ENCODE results near the gene CDC14B. TPM values are rescaled to one million over a fixed set of nuclear protein-coding genes. Genes with fewer than 3 reads are reported as not detected.

CDC14B gene
- total and polyA plus RNA-seq, 2 of the 4 experiments (the other 2 are of a cell fraction) = 9.7 to 26.3 TPM

- Histone ChIP-seq H4K8ac (ENCODE audit: low read depth in 2 of 2, low read length in 2 of 2) (no peak overlapping the region), H3K4me2 (ENCODE audit: low read depth, low read length) (no peak overlapping the region), H3K27me3 (ENCODE audit: control insufficient read depth, insufficient read depth, low read length) (no peaks in the 10 kb centered on the region), H4K20me1 (ENCODE audit: insufficient read depth, low read length) (0 out of 2 replicates have a peak, but pooled peaks cover 5% of the 10 kb centered on the region), H3K36me3 (ENCODE audit: control insufficient read depth, insufficient read depth, low read length) (no peaks in the 10 kb centered on the region), H2BK15ac (ENCODE audit: low read depth, low read length) (no peak overlapping the region), H2BK5ac (ENCODE audit: low read depth, low read length, poor library complexity, severe bottlenecking) (no peak overlapping the region), H3K18ac (ENCODE audit: low read depth, low read length) (no peak overlapping the region), H2AK5ac (ENCODE audit: low read depth, low read length) (no peak overlapping the region), H3K9ac (ENCODE audit: low read depth, low read length) (no peak overlapping the region), H4K5ac (ENCODE audit: low read depth, low read length) (no peak overlapping the region), H3K27ac (ENCODE audit: insufficient read depth, low read length) (no peak overlapping the region), H3K14ac (replicated peaks; ENCODE audit: low read depth, low read length) (no peak overlapping the region), H4K91ac (ENCODE audit: insufficient read depth, low read depth, low read length) (no peak overlapping the region), H2AFZ (replicated peaks; ENCODE audit: low read length, poor library complexity) (no peak overlapping the region), H3K56ac (ENCODE audit: extremely low read depth, insufficient read depth, low read length) (no peak overlapping the region), H2BK20ac (ENCODE audit: low read depth, low read length) (no peak overlapping the region), H2BK120ac (ENCODE audit: low read depth, low read length) (no peak overlapping the region), H2AK9ac (replicated peaks; ENCODE audit: low read depth, low read length, poor library complexity) (no peak overlapping the region), H3K4ac (ENCODE audit: low read depth, low read length) (no peak overlapping the region), H3K9me1 (ENCODE audit: insufficient read depth, low read length) (peaks cover 6% of the 10 kb centered on the region; the same call in 1 of the 2 replicates), H3K23ac (ENCODE audit: low read depth, low read length) (no peak overlapping the region), H3K9me3 (ENCODE audit: control insufficient read depth, insufficient read depth, low read length) (no peaks in the 10 kb centered on the region), H3K4me3 (ENCODE audit: insufficient read depth, low read depth, low read length) (no peak overlapping the region), H3K79me1 (ENCODE audit: low read depth in 1 of 2, low read length in 2 of 2) (peaks cover 12 to 65% of the 10 kb centered on the region in 2 experiments), H3K4me1 (ENCODE audit: control insufficient read depth, insufficient read depth, low read length) (peaks cover 3% of the 10 kb centered on the region)
- no peak for DNase-seq
- intact Hi-C loops (cut with micrococcal nuclease) (no loop called here), in situ Hi-C loops (cut with MboI; ENCODE audit: low sequenced_read_pairs) (no loop called here), dilution Hi-C loops (cut with HindIII; ENCODE audit: low sequenced_read_pairs, unreplicated experiment) (no loop called here)
- TF ChIP-seq RCOR1 (IDR thresholded peaks at IDR 0.05; ENCODE audit: insufficient replicate concordance, low read length) = no peak
- TF ChIP-seq, protein P1, sequence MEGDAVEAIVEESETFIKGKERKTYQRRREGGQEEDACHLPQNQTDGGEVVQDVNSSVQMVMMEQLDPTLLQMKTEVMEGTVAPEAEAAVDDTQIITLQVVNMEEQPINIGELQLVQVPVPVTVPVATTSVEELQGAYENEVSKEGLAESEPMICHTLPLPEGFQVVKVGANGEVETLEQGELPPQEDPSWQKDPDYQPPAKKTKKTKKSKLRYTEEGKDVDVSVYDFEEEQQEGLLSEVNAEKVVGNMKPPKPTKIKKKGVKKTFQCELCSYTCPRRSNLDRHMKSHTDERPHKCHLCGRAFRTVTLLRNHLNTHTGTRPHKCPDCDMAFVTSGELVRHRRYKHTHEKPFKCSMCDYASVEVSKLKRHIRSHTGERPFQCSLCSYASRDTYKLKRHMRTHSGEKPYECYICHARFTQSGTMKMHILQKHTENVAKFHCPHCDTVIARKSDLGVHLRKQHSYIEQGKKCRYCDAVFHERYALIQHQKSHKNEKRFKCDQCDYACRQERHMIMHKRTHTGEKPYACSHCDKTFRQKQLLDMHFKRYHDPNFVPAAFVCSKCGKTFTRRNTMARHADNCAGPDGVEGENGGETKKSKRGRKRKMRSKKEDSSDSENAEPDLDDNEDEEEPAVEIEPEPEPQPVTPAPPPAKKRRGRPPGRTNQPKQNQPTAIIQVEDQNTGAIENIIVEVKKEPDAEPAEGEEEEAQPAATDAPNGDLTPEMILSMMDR (conservative IDR thresholded peaks at IDR 0.05; ENCODE audit: low read depth, low read length) = no peak
- TF ChIP-seq CEBPB (IDR thresholded peaks at IDR 0.05; ENCODE audit: low read depth, low read length) = no peak
- no peak for TF ChIP-seq RAD21 (IDR thresholded peaks at IDR 0.05; ENCODE audit: low read length)
- TF ChIP-seq BHLHE40 (IDR thresholded peaks at IDR 0.05; ENCODE audit: low read depth, low read length) = no peak
- TF ChIP-seq MXI1 (IDR thresholded peaks at IDR 0.05; ENCODE audit: borderline replicate concordance, low read depth, low read length) = no peak
- TF ChIP-seq SMC3 (IDR thresholded peaks at IDR 0.05; ENCODE audit: low read depth, low read length) = no peak
- TF ChIP-seq RFX5 (IDR thresholded peaks at IDR 0.05; ENCODE audit: low read depth, low read length) = no peak
- no peak for TF ChIP-seq FOS (IDR thresholded peaks at IDR 0.05; ENCODE audit: low read depth, low read length)
- TF ChIP-seq NFE2L2 (IDR thresholded peaks at IDR 0.05; ENCODE audit: low read depth, low read length) = no peak
- TF ChIP-seq, protein P2, sequence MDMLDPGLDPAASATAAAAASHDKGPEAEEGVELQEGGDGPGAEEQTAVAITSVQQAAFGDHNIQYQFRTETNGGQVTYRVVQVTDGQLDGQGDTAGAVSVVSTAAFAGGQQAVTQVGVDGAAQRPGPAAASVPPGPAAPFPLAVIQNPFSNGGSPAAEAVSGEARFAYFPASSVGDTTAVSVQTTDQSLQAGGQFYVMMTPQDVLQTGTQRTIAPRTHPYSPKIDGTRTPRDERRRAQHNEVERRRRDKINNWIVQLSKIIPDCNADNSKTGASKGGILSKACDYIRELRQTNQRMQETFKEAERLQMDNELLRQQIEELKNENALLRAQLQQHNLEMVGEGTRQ (IDR thresholded peaks at IDR 0.05; ENCODE audit: low read depth, low read length) = no peak
- no peak for TF ChIP-seq CHD1 (IDR thresholded peaks at IDR 0.05; ENCODE audit: low read depth, low read length)
- TF ChIP-seq ELK1 (IDR thresholded peaks at IDR 0.05; ENCODE audit: borderline replicate concordance, low read depth, low read length) = no peak
- TF ChIP-seq POLR2A (IDR thresholded peaks at IDR 0.05; ENCODE audit: low read depth, low read length) = no peak
- TF ChIP-seq MAZ (IDR thresholded peaks at IDR 0.05; ENCODE audit: borderline replicate concordance, low read depth, low read length) = no peak
- no peak for TF ChIP-seq MAFK (IDR thresholded peaks at IDR 0.05; ENCODE audit: low read depth, low read length)
- CTCF ChIA-PET = no interaction called here
- WGBS, 2 experiments (ENCODE audit: extremely low coverage in 2 of 2, insufficient read length in 1 of 2) = no CpG with 5 or more reads among the region's 3 CpGs
- no TSS peak for BruUV-seq (replicated peaks)
- POLR2A ChIA-PET (ENCODE audit: unreplicated experiment) = no interaction called here
- no peak for ATAC-seq (ENCODE audit: low read depth)
These were observed 11.7 kb downstream of the CDC14B start for GRCh38 chr9:96607971-96608370.

All from IMR-90 (cell line).